ENCODE data around the gene RMDN3.

DNA sequence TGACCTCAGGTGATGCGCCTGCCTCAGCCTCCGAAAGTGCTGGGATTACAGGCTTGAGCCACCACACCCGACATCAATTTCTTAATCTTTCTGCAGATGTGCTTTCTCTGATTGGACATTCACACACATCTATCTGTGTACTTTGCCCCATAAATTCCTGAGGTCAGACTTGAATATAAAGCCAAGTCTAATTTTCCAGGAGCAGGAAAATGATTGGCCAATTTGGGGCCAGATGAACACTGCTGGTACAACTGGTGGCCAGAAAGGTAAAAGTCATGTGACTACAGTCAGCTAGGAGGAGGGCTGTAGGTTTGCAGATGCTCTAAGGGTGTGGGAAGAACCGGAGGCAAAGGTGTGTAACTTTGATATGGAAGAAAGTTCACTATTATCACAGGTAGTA lies 63.3 kb downstream of the RMDN3 start:
- TF ChIP-seq, protein P1, sequence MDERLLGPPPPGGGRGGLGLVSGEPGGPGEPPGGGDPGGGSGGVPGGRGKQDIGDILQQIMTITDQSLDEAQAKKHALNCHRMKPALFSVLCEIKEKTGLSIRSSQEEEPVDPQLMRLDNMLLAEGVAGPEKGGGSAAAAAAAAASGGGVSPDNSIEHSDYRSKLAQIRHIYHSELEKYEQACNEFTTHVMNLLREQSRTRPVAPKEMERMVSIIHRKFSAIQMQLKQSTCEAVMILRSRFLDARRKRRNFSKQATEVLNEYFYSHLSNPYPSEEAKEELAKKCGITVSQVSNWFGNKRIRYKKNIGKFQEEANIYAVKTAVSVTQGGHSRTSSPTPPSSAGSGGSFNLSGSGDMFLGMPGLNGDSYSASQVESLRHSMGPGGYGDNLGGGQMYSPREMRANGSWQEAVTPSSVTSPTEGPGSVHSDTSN (CRISPR knock-in tag; IDR thresholded peaks at IDR 0.05; ENCODE audit: low read depth) = no peak
- TF ChIP-seq, protein P1 (tag; conservative IDR thresholded peaks at IDR 0.05; ENCODE audit: low read depth) = no peak
- TF ChIP-seq ZNF778 (CRISPR knock-in tag; IDR thresholded peaks at IDR 0.05) (no peak), HDAC2 (IDR thresholded peaks at IDR 0.05) (no peak), NCOA1 (IDR thresholded peaks at IDR 0.05; ENCODE audit: low read depth) (no peak)

All from K562 (cell line).